HCT116 (cell line): Measurements from ENCODE around the gene AKAP12.

Experiments used
- EGR1 ChIP-seq: IDR thresholded peaks from 2 replicates; pipeline ENCODE4 v1.6.1; 2012; ENCODE audit warnings: low read depth
- POLR2A ChIP-seq: IDR thresholded peaks from 2 replicates; pipeline ENCODE4 v1.7.0; 2011; ENCODE audit warnings: borderline replicate concordance; ENCODE audit not compliant: insufficient read depth, insufficient read length; ENCODE audit errors: extremely low read depth
- TF ChIP-seq, protein P1 (sequence below), 3 experiments: fragments of 200-600 bp in 1 of 3; sonication (generic) in 1 of 3; IDR thresholded peaks in 2 of 3; conservative IDR thresholded peaks in 1 of 3; 2 replicates each; pipeline ENCODE4 v1.5.1; 2012 to 2017; ENCODE audit warnings: low read depth in 2 of 3, low read length in 2 of 3, antibody characterized with exemption in 1 of 3, borderline replicate concordance in 1 of 3, control low read depth in 1 of 3, mild to moderate bottlenecking in 1 of 3, mixed read lengths in 1 of 3, mixed run types in 1 of 3, moderate library complexity in 1 of 3; ENCODE audit not compliant: insufficient read depth in 1 of 3

DNA sequence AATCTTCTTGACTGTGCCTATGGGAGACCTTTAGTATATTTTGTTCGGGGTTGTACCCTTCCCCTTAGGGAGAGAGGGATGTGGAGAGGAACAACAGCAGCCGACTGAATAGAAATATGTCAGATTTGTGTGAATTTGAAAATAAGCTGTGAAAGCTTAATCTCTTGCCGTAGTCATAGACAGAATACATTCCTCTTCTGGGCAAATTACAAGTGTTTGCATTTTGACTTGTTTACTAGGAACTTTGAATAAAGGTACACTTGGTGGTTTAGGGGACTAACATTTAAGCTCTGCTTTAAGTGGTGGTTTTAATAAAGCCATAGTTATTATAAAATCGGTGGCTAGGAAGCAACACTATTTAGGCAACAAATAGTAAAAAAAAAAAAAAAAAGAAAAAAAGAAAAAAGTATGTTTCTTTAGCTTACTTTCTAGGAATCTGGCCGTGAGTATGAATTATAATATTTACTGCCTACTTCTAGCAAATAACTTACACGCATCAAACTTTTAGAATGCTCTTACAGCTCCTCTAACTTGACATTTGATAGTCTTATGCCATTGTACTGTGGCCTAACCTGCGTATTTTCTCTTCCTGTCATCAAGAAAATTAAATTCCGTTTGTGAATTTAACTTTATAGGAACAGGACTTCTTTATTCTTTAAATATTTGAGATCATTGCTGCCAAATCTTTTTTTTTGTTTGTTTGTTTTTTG is 86.5 kb downstream of the AKAP12 start:
- TF ChIP-seq, protein P1, sequence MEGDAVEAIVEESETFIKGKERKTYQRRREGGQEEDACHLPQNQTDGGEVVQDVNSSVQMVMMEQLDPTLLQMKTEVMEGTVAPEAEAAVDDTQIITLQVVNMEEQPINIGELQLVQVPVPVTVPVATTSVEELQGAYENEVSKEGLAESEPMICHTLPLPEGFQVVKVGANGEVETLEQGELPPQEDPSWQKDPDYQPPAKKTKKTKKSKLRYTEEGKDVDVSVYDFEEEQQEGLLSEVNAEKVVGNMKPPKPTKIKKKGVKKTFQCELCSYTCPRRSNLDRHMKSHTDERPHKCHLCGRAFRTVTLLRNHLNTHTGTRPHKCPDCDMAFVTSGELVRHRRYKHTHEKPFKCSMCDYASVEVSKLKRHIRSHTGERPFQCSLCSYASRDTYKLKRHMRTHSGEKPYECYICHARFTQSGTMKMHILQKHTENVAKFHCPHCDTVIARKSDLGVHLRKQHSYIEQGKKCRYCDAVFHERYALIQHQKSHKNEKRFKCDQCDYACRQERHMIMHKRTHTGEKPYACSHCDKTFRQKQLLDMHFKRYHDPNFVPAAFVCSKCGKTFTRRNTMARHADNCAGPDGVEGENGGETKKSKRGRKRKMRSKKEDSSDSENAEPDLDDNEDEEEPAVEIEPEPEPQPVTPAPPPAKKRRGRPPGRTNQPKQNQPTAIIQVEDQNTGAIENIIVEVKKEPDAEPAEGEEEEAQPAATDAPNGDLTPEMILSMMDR (IDR thresholded peaks at IDR 0.05 in 2 of 3, conservative IDR thresholded peaks at IDR 0.05 in 1 of 3; ENCODE audit: borderline replicate concordance in 1 of 3, insufficient read depth in 1 of 3, low read depth in 2 of 3, low read length in 2 of 3) = no peak
- TF ChIP-seq POLR2A (no peak), EGR1 (no peak)
